Activated CD4-positive, CD25-positive, alpha-beta regulatory T cell treated with anti-CD3 and anti-CD28 coated beads, Interleukin-2, amount 50 U/mL, for 16 hours (primary cell): ENCODE measurements around the gene ADAMTS12.

Experiments
- DNase-seq: peaks from one replicate; pipeline ENCODE4 v3.0.0-alpha.2; 2020; ENCODE audit warnings: low read depth, low spot score

The ADAMTS12 gene

DNA sequence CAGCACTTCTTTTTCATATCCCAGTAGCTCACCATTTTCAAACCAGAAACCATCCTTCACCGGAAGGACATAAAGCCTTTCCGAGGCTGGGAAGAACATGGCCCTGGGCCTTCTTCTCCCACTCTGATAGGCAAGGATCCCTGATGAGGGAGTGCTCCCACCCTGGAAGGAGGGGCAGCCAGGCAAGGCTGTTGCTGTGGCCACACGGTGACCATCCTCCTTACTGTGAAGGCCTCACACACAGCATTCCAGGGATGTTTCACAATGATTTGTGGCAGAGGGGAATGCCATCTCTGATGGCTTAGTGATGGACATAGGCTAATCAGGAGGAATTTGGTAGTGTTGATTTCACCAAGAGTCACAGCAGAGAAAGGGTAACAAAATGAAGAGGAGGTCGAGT is 130.7 kb downstream of the ADAMTS12 start:
- no peak for DNase-seq

DNA sequence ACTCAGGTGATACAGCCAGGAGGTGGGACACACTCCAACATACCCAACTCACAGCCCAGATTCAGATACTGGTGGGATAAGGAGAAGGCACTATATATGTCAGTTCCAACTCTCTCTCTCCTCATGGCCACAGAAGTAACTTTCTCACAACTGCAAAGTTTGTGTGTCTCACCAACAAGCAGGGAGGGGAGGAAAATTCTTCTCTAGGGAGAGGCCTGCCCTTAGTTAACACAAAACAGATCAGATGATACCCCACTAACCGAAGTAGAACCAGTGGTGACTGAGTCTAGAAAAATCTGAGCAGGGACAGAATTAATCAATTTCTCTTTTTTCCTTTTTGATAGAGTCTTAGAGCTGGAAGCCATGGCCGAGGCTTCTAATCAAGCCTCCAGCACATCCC is 133.1 kb downstream of the ADAMTS12 start:
- no peak for DNase-seq

DNA sequence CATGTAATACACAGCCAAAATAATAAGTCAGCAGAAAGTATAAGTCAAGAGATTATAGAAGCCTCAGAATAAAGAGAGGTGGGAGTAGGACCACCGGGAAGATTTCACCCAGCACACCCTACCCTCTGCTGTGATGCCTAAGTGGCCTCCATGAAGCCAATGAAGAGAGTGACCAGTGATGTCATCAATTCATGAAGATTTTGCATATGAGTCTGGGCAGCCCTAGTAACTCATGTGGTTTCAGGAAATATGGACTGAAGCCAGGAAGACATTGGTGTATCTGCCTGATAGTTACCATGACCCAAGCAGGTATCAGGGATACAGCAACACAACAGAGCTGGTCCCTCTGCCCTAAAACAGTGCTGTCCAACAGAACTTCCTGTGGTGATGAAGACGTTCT is 135.3 kb downstream of the ADAMTS12 start:
- DNase-seq = no peak

DNA sequence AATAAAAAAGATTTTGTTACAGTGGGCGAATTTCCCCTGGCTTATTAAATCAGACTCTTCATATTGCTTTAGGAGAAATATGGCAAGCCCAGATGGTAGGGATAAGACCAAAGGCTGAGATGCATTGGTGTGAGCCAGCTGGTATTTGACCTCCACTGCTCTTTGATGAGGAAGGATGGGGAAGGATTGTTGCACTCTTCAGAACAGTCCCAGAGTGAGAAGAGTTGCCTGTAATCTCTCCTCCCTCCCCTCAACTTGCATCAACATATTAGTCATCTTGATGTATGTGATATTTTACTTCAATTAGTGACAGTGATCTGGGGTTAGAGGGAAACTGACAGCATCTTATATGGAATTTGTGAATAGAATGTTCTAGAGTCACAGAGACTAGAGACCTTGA is 136.6 kb downstream of the ADAMTS12 start:
- no peak for DNase-seq

DNA sequence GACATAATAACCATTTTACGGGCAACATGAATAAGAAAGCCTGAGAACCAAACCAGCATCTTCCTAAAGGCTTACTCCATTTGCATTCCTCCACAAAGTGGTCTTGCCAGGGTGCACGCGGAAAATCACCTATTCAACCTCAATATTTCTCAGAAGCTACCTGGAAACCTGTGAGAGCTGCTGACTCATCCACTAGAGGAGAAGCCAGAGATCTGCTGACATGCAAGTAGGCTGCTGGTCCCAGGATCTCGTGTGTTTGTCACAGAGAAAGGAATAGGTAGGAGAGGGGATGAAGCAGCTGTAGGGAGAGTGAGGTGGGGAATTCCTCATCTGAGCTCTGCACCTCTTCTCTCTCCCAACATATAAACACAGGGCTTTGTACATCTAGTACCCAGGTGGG is 138.1 kb downstream of the ADAMTS12 start:
- no peak for DNase-seq

DNA sequence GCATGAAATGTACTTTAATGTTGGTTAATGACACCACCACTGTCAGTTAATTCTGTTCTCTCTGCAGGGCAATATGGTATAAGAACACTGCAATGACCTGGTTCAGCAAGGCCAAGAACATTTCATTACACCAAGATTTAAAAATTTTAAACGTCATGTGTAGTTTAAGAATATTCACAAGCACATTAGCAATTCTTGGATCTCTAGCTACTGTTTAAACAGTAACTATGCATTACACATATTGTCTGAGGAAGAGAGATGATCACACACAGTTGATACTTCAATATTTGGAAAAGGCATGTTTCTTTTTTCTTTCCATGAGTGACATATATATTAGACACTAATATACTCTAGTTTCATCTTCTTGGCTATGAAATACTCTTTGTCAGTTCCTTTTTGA is 143.0 kb downstream of the ADAMTS12 start:
- no peak for DNase-seq

DNA sequence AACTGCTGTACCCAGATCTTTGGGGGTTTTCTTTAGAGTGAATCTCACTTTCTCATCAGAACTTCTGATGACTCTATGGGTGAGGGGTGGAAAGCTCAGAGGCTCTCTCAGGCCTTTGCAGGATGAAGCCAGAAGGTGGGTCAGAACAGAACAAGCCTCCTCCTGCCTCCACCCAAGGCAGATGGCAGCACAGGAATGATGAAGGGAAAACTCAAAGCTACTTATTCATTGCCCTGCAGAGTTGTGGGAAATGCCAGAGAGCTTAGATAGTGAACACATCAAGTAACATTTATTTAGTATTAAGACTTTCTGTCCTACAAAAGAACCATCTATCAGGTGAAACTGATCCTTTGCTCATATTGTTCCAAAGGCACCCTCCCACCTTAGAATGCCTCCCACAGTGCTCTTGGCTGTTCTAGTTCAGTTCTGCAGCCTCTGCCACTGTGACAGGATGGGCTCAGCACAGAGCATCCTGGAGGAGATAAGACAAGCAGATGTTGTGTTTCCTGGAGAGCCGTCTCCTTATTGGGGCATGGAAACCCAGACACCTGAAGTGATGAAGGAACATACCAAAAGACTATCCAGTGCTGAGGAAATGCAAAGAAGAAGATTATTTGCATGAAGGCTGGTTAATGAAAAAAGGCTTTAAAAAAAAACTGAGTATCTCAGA is 146.6 kb downstream of the ADAMTS12 start:
- DNase-seq = no peak

DNA sequence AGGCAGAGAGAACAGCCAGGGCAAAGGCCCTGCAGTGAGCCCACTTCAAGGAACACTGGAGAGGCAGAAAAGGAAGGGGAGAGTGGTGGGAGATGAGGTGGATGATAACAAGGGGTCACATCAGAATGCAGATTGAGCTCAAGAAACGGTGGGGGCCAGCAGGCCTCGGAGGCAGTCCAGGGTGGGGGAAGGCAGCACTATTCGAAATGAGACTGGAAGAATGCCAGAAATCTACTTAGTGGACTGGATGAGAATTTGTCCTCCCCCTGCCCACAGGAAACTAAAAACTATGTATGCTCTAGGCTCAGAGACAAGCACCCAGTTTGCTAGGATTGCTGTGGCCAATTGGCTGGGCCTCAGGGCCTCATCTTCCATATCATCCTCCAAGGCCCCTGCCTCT is 148.7 kb downstream of the ADAMTS12 start:
- DNase-seq = no peak

DNA sequence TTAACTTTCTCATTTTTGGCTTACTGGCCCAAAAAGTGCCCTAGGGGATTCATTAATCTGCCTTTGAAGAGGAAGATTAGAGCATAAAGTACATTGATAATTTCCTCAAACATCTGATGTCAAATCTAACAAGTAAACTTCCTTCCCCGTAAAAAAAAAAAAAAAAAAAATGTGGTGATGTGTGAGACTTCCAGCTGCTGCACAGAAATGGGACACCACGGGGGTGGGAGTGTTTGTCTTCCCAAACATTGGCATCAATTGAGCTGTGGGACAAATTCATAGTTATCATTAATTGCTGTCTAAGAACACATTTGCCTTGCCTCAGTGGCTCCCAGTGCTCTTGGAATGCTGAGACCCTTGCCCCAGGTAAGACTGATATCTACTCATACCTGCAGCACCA is 149.6 kb downstream of the ADAMTS12 start:
- no peak for DNase-seq

DNA sequence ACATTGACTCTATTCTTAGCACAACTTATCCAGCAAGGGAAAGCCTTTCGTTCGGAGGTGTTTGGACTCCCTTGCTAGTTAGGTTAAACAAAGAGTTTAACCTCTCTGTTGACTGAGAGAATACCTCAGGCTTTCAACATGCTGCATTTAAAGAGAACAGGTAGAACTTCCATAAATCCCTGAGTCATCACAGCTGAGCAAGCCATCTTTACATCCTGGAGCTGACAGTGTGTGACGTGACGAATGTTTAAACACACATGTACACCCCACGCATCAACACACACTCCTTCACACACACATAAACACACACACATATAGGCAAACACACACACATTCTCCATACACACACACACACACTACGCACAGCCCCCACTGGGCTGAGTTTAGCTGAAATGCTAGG is 152.8 kb downstream of the ADAMTS12 start:
- no peak for DNase-seq

DNA sequence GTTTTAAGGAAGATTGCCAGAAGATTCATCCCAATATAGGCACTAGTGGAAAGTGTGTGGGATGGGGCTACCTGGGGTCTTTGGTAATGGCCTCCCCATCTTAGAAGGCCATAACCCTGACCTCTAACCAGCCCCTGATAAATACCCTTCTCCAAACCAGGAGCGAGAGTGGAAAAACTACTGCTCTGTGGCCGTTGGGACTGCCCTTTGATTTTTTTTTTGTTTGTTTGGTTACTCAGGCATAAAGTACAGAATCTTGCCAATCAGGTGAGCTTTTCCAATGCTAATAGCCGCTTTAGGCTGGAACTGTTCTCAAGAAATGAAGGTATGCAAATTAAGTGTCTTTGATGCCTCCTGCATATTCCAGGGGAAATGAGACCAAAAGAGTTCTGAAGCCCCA is 153.7 kb downstream of the ADAMTS12 start:
- DNase-seq = no peak

DNA sequence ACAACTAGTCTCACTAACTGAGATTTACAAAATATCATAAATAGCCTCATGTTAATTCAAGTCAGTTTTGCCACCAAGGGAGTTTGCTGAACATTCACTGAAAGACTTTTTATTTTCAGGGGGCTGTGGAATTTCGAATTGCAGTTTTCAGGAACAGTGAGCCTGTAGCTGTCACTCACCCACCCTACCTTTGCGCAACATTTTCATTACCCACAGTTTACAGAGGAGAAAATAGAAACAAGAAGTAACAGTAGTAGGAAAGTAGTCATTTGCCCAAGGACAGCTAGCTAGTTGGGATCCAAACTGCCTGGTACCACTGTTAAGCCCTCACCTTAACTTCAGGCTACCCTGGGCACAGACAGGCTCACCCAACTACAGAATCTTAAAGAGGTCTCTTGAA is 154.1 kb downstream of the ADAMTS12 start:
- DNase-seq = no peak

DNA sequence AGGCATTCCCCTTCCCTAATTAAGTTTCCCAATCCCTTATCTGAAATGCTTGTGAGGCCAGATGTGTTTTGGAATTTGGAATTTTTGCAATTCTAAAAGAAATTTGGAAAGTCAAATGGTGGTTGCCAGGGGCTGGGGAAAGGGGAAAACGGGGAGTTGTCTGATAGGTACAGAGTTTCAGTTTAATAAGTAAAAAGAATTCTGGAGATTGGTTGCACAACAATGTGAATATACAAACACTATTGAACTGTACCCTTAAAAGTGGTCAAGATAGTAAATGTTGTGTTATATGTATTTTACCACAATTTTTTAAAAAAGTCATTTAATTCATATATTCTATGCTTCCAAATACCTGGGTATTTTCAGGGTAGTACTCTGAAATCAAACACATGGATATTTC is 154.5 kb downstream of the ADAMTS12 start:
- DNase-seq = no peak

DNA sequence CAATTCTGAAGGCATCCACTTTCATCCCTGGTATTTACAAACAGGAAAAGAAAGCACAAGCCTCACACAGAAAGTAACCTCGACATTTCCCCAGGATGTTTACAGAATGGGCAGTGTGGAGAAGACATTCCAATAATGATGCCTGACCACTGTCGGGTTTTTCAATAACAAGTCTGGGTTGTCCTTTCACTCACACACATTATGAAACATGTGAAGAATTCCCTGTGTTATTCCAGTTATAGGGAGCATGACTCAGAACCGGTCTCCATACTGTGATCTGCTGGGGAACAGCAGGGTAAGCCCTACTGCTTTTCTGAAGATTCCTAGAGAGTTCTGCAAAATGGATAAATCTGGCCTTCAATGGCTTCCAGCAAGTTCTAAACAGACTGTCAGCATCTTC is 155.3 kb downstream of the ADAMTS12 start:
- no peak for DNase-seq

DNA sequence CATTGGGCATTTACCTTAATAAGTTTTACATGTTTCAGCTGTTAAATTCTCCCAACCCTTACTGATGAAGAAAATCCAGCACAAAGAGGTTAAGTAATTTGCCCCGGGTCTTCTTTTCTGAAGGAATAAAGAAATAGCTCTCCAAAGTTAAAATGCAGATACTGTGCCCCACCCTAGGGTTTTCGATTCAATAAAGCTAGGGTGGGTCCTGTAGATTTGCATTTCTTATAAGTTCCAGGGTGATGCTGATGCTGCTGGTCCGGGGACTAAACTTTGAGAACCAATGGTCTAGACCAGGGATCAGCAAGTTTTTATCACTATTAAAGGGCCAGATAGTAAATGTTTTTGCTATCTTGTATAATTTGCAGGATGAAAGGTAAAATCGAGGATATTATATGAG is 156.7 kb downstream of the ADAMTS12 start:
- no peak for DNase-seq

DNA sequence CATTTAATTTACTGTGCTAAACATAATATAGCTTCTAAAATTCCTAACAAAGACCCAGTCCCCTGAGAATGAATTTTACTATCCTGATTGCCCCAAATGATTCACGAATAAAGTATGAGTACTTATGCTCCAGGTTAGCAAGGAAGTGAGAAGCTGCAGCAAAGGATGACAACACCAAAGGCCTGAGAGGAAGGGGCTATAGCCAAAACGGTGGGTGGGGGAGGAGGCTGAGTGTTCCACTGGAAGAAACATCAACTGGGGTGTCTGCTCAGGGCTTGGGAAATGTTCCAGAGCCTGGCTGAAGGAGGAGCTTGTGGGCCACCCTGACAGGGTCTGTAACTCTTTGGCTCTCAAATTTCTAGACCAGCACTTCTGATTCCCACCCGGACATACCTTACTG is 157.3 kb downstream of the ADAMTS12 start:
- no peak for DNase-seq

DNA sequence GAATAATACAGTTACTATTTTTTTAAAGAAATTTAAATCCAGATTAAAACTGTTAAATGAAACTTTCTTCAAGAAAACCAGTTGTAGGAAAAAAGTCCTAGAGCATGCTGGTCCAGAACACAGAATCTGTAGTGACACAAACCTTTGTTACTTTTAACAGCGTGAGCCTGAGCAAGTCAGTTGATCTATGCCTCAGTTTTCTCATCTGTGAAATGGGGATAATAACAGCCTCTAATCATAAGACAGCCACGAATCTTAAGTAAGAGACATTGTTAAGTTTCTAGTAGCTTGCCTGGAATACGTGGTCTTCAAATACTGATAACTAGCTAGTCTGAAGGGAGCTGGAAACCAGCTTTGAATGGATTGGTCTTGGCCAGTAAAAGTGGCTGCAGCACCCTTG is 158.6 kb downstream of the ADAMTS12 start:
- no peak for DNase-seq

DNA sequence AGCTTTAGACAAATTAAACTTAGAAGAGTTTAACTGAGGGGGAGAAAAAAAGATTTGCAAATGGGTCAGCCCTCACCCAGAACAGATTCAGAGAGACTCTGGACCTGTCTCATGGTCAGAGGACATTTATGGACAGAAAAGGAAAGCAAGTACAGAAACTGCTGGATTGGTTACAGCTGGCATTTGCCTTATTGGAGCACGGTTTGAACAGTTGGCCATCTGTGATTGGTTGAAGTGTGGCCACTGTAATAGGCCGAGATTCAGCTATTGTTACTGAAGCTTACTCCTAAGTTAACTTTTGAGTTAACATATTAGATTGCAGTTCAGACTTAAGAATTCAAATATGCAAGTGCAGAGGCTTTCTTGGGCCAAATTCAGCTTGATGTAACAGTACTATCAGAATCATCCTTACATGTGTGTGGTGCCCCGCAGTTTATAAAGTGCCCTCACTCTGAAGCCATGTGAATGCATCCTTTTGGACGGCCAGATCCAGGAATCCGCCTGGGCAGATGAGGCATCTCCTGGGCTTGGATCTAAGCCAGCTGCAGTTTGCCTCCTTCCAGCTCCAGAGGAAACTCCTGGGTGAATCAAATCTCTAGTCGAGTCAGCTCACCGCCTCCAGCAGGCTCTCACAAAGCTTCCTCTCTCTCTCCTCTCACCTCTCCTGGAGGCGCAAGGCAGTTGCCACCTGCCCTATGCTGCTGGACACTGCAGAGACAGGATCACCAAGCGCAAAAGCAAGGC is 165.2 kb downstream of the ADAMTS12 start:
- DNase-seq = no peak

DNA sequence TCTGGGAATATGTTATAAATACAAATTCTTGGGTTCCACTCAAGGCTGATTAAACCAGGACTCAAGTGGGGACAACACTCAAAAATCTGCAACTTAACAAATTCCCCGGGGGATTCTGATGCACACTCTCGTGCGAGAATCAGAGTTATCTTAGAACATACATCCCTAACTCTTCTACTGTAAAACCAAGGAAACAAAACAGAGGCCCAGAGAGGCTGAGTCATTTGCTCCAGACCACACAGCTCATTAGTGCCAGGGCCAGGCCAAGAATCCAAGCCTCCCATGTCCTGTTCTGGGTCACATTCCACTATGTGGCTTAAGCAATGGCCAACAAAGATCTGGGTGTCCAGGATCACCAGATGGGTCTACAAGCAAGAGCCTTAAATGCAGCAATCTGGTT is 166.0 kb downstream of the ADAMTS12 start:
- no peak for DNase-seq

DNA sequence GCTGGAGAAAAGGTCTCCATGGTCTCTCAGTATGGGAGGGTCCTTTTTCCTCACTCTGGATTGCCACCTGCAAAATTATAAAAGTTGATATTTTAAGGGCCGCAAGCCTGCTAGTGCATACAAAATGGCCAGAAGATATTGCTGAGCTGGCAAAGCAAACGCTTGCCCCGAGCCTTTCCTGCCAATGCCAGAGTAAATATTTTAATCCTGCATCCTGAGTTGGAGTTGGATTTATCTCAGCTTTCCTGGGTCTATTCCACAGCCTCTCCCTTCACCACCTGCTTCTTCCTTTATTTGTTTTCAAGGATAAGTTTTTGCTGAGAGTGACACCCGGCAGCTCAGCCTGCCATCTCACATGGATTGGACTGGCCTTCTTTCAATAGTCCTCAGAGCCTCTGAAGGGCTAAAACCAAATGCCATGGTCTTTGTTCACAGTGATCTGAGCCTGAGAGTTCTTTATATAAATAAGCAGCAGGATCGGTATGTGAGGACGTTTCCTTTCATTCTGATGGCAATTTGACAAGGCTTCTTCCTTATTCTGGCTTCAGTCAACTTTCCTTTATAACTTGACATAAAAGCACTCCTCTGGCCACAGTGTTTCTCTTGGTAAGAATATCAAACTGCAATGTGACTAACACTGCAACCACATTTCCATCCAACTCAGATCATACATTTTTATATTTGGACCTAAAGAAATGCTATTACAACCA is 170.1 kb downstream of the ADAMTS12 start:
- DNase-seq = no peak

DNA sequence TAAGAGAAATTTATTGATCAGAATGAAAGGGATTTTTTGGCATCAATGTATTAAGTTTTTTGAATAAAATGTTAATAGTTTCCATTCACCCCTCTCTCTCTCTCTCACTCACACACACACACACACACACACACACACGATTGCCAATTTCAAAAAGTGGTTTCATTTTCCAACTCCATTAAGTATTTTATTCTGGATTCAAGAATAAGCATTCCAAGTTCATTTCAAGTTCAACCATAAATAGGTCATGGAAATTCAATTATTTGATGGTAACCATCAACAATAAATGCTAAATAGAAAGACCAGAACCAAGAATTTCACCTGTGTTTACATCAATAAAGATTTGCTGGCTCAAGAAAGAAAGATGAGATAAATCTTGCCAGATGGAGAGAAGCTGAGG is 171.6 kb downstream of the ADAMTS12 start:
- DNase-seq = no peak

DNA sequence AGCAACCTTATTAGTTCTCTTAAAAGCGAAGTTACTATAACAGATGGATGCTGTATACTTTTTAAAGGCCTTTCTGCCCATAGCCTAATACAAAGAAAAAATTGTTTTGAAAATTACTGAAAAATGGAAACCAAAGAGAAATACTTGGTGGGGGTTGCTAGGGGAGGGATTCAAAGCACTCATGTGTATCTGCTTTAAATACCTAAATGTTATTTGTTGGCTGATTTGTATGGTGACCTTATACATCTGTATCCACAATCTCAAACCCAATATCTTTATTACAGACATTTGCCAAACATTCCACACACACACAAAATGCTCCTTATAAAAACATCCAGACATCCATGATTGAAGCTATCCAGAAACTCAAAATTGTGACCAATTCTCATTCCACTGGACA is 172.0 kb downstream of the ADAMTS12 start:
- DNase-seq = no peak

DNA sequence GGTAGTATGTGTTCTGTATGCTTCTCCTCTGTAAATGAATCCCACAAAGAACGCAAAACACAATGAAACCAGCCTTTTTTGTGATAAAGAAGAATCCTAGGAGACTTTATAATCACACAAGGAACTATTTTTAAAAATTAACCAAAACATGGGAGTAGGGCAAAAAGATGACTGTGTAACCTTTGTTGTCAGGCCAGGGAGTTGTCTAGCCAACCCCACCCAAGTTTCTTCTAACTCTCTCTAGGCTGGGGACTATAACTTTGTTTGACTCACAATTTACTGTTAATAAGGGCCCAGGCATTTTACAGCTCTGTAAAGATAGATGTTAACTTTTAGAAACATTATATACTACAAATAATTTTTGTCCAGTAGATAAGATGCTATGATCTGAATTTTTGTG is 176.1 kb downstream of the ADAMTS12 start:
- DNase-seq = no peak
